H1 (cell line): ENCODE measurements around the gene CPPED1. TPM values are rescaled to one million over a fixed set of nuclear protein-coding genes. Genes with fewer than 3 reads are reported as not detected.

Experiments used
- CTCF ChIA-PET: fragments of 300-600 bp; sonication (Branson Sonifier 250); formaldehyde crosslinking; loops from one replicate; lab custom pipeline; 2021; ENCODE audit not compliant: partially characterized antibody; lab: Charles Lee
- POLR2A ChIA-PET: fragments of 300-600 bp; sonication (Branson Sonifier 250); formaldehyde crosslinking; loops from one replicate; lab custom pipeline; 2021; ENCODE audit warnings: inconsistent platforms; ENCODE audit not compliant: partially characterized antibody; lab: Charles Lee
- DNase-seq, 2 experiments: peaks; one replicate each; pipeline versions ENCODE4 v3.0.0 to v3.0.0-alpha.2; 2010 to 2022; ENCODE audit warnings: low spot score in 2 of 2, low read depth in 1 of 2, mixed read lengths in 1 of 2
- FAIRE-seq: peaks from 2 replicates; lab custom pipeline; 2011; peaks lifted over from hg19 to GRCh38; lab: Jason Lieb, UNC
- H2AFZ ChIP-seq: 2 replicates; pipeline ENCODE4 v1.8.1; 2012; ENCODE audit warnings: low read length, inconsistent platforms
- H2AK5ac ChIP-seq: 2 replicates; pipeline ENCODE4 v1.6.1; 2013; ENCODE audit warnings: low read depth, low read length
- H2BK120ac ChIP-seq: replicated peaks from 2 replicates; pipeline ENCODE3; 2013; ENCODE audit warnings: low read depth, low read length, inconsistent platforms
- H2BK12ac ChIP-seq: 2 replicates; pipeline ENCODE4 v1.6.1; 2013; ENCODE audit warnings: low read depth, low read length
- H2BK15ac ChIP-seq: 2 replicates; pipeline ENCODE4 v1.6.1; 2013; ENCODE audit warnings: low read length
- H2BK20ac ChIP-seq: 2 replicates; pipeline ENCODE4 v1.6.1; 2013; ENCODE audit warnings: low read length
- H2BK5ac ChIP-seq: 2 replicates; pipeline ENCODE4 v1.6.1; 2013; ENCODE audit warnings: low read depth, low read length
- H3K14ac ChIP-seq: 2 replicates; pipeline ENCODE4 v1.6.1; 2013; ENCODE audit warnings: inconsistent platforms; ENCODE audit not compliant: insufficient read length
- H3K18ac ChIP-seq: 2 replicates; pipeline ENCODE4 v1.6.1; 2013; ENCODE audit warnings: low read length; ENCODE audit errors: extremely low read depth
- H3K23ac ChIP-seq: 2 replicates; pipeline ENCODE4 v1.6.1; 2013; ENCODE audit warnings: inconsistent platforms; ENCODE audit not compliant: insufficient read length
- H3K23me2 ChIP-seq: 2 replicates; pipeline ENCODE4 v1.6.1; 2013; ENCODE audit warnings: low read depth, low read length
- H3K27ac ChIP-seq: 2 replicates; pipeline ENCODE4 v1.6.1; 2011; ENCODE audit warnings: low read depth, low read length, inconsistent platforms
- H3K27me3 ChIP-seq, 4 experiments: replicated peaks in 1 of 4; 1 replicate in 1 of 4; 2 replicates in 3 of 4; pipeline versions ENCODE4 v1.6.1 to v1.8.1; 2011 to 2013; ENCODE audit warnings: low read length in 3 of 4, mild to moderate bottlenecking in 3 of 4, inconsistent platforms in 2 of 4, mixed read lengths in 2 of 4, moderate library complexity in 1 of 4; ENCODE audit not compliant: control insufficient read depth in 3 of 4, insufficient read depth in 3 of 4; ENCODE audit errors: extremely low read depth in 1 of 4
- H3K36me3 ChIP-seq, 4 experiments: 2 replicates each; pipeline versions ENCODE4 v1.6.1 to v1.8.1; 2011 to 2013; ENCODE audit warnings: mild to moderate bottlenecking in 4 of 4, low read length in 3 of 4, moderate library complexity in 2 of 4, control low read depth in 1 of 4, inconsistent platforms in 1 of 4; ENCODE audit not compliant: insufficient read depth in 4 of 4, control insufficient read depth in 2 of 4
- H3K4ac ChIP-seq: replicated peaks from 2 replicates; pipeline ENCODE3; 2013; ENCODE audit warnings: low read length, low read depth, mixed read lengths, inconsistent platforms; ENCODE audit not compliant: insufficient read length
- H3K4me1 ChIP-seq, 4 experiments: replicated peaks in 1 of 4; 1 replicate in 1 of 4; 2 replicates in 3 of 4; pipeline versions ENCODE4 v1.6.1 to v1.8.1; 2011 to 2013; ENCODE audit warnings: low read length in 3 of 4, inconsistent platforms in 2 of 4, mixed read lengths in 1 of 4; ENCODE audit not compliant: insufficient read depth in 4 of 4, control insufficient read depth in 3 of 4
- H3K4me2 ChIP-seq, 2 experiments: 2 replicates each; pipeline versions ENCODE4 v1.6.1 to v1.8.1; 2011 to 2013; ENCODE audit warnings: low read depth in 2 of 2, low read length in 2 of 2, control low read depth in 1 of 2, inconsistent platforms in 1 of 2, mild to moderate bottlenecking in 1 of 2; ENCODE audit not compliant: insufficient read depth in 1 of 2
- H3K4me3 ChIP-seq, 4 experiments: fragments of 200-600, 300-600 bp in 1 of 4; sonication (generic), shearing (Covaris generic), sonication (Bioruptor Twin) in 1 of 4; 2 replicates each; pipeline versions ENCODE4 v1.5.1 to v1.8.1; 2011 to 2016; ENCODE audit warnings: low read length in 4 of 4, low read depth in 3 of 4, control low read depth in 2 of 4, inconsistent platforms in 2 of 4, mild to moderate bottlenecking in 2 of 4, mixed read lengths in 1 of 4, moderate library complexity in 1 of 4; ENCODE audit not compliant: insufficient read depth in 2 of 4; ENCODE audit errors: extremely low read depth in 1 of 4
- H3K56ac ChIP-seq: replicated peaks from 2 replicates; pipeline ENCODE3; 2013; ENCODE audit warnings: low read depth, mild to moderate bottlenecking, mixed read lengths, low read length, inconsistent platforms; ENCODE audit not compliant: insufficient read length
- H3K79me1 ChIP-seq: 2 replicates; pipeline ENCODE4 v1.6.1; 2013; ENCODE audit warnings: low read depth, low read length, control low read depth
- H3K79me2 ChIP-seq, 2 experiments: 2 replicates each; pipeline versions ENCODE4 v1.6.1 to v1.8.1; 2012 to 2013; ENCODE audit warnings: low read length in 2 of 2, mild to moderate bottlenecking in 2 of 2, inconsistent platforms in 1 of 2; ENCODE audit not compliant: insufficient read depth in 2 of 2, control insufficient read depth in 1 of 2
- H3K9ac ChIP-seq, 4 experiments: replicated peaks in 1 of 4; 1 replicate in 1 of 4; 2 replicates in 3 of 4; pipeline versions ENCODE4 v1.6.1 to v1.8.1; 2011 to 2013; ENCODE audit warnings: low read depth in 3 of 4, low read length in 3 of 4, control low read depth in 2 of 4, mild to moderate bottlenecking in 2 of 4, moderate library complexity in 2 of 4, inconsistent platforms in 1 of 4; ENCODE audit errors: extremely low read depth in 1 of 4
- H3K9me3 ChIP-seq, 2 experiments: 2 replicates each; pipeline versions ENCODE4 v1.6.1 to v1.8.1; 2012 to 2013; ENCODE audit warnings: mild to moderate bottlenecking in 2 of 2, moderate library complexity in 2 of 2, control low read depth in 1 of 2, inconsistent platforms in 1 of 2, low read depth in 1 of 2, low read length in 1 of 2, mixed read lengths in 1 of 2; ENCODE audit not compliant: insufficient read depth in 2 of 2
- H4K20me1 ChIP-seq, 2 experiments: replicated peaks in 1 of 2; 2 replicates each; pipeline versions ENCODE3 to v1.8.1; 2011 to 2013; ENCODE audit warnings: inconsistent platforms in 2 of 2, low read length in 2 of 2, mild to moderate bottlenecking in 1 of 2; ENCODE audit not compliant: insufficient read depth in 2 of 2, control insufficient read depth in 1 of 2
- H4K5ac ChIP-seq: 2 replicates; pipeline ENCODE4 v1.6.1; 2013; ENCODE audit warnings: low read length, low read depth, mixed read lengths, inconsistent platforms; ENCODE audit not compliant: insufficient read length
- H4K8ac ChIP-seq: 2 replicates; pipeline ENCODE4 v1.8.0; 2013; ENCODE audit warnings: mild to moderate bottlenecking, moderate library complexity, low read length, inconsistent platforms; ENCODE audit not compliant: insufficient read depth; ENCODE audit errors: extremely low read depth
- H4K91ac ChIP-seq: replicated peaks from 2 replicates; pipeline ENCODE3; 2013; ENCODE audit warnings: low read length, mixed read lengths, inconsistent platforms; ENCODE audit not compliant: insufficient read length
- CBX5 ChIP-seq: fragments of 300-800, 300-1000 bp; sonication (generic); IDR thresholded peaks from 2 replicates; pipeline ENCODE4 v1.7.1; 2016; ENCODE audit warnings: antibody characterized with exemption, low read length, low read depth
- CBX8 ChIP-seq: fragments of 300-800, 300-1000 bp; sonication (generic); IDR thresholded peaks from 2 replicates; pipeline ENCODE4 v1.7.1; 2016; ENCODE audit warnings: low read depth, low read length, borderline replicate concordance
- HDAC2 ChIP-seq, 2 experiments: fragments of 300-600 bp in 1 of 2; sonication (generic) in 1 of 2; IDR thresholded peaks; 2 replicates each; pipeline ENCODE4 v1.6.1; 2011 to 2012; ENCODE audit warnings: low read depth in 2 of 2, low read length in 2 of 2, mild to moderate bottlenecking in 2 of 2, moderate library complexity in 2 of 2, borderline replicate concordance in 1 of 2, inconsistent platforms in 1 of 2
- JUN ChIP-seq: IDR thresholded peaks from 2 replicates; pipeline ENCODE4 v1.6.1; 2011; ENCODE audit warnings: low read depth, mild to moderate bottlenecking, improper control_type of control experiment, low read length
- MAFK ChIP-seq: IDR thresholded peaks from 2 replicates; pipeline ENCODE4 v1.6.1; 2012; ENCODE audit warnings: low read depth, mild to moderate bottlenecking, improper control_type of control experiment, low read length
- NANOG ChIP-seq: IDR thresholded peaks from 2 replicates; pipeline ENCODE4 v1.6.1; 2011; ENCODE audit warnings: low read length, low read depth, mild to moderate bottlenecking, inconsistent platforms; ENCODE audit not compliant: insufficient read depth, poor library complexity, severe bottlenecking
- RAD21 ChIP-seq, 2 experiments: IDR thresholded peaks in 1 of 2; conservative IDR thresholded peaks in 1 of 2; 2 replicates each; pipeline ENCODE4 v1.6.1; 2011; ENCODE audit warnings: low read depth in 2 of 2, low read length in 2 of 2, improper control_type of control experiment in 1 of 2, inconsistent platforms in 1 of 2, mild to moderate bottlenecking in 1 of 2, moderate library complexity in 1 of 2
- RFX5 ChIP-seq: IDR thresholded peaks from 2 replicates; pipeline ENCODE4 v1.6.1; 2011; ENCODE audit warnings: low read depth, low read length, improper control_type of control experiment, borderline replicate concordance
- SUZ12 ChIP-seq: fragments of 200-600 bp; sonication (generic); IDR thresholded peaks from 2 replicates; pipeline ENCODE4 v1.6.1; 2012; ENCODE audit warnings: mild to moderate bottlenecking, inconsistent platforms, low read length, moderate library complexity, mixed read lengths
- TCF12 ChIP-seq: IDR thresholded peaks from 2 replicates; pipeline ENCODE4 v1.6.1; 2011; ENCODE audit warnings: low read depth, mild to moderate bottlenecking, low read length
- YY1 ChIP-seq: IDR thresholded peaks from 2 replicates; pipeline ENCODE4 v1.6.1; 2011; ENCODE audit warnings: low read depth, mild to moderate bottlenecking, low read length
- ZNF274 ChIP-seq: IDR thresholded peaks from 2 replicates; pipeline ENCODE4 v1.7.0; 2012; ENCODE audit warnings: low read length, borderline replicate concordance; ENCODE audit errors: extremely low read depth
- WGBS, 2 experiments: shearing (Covaris generic) in 1 of 2; methylation state at CpG; one replicate each; pipeline versions ENCODE4 v1.1.6 to v1.1.7; 2013 to 2015; ENCODE audit warnings: low lambda C conversion rate in 2 of 2, mixed read lengths in 2 of 2, inconsistent platforms in 1 of 2, low coverage in 1 of 2, missing lambda C conversion rate in 1 of 2; ENCODE audit not compliant: insufficient replicate concordance in 2 of 2, insufficient coverage in 1 of 2, insufficient read length in 1 of 2; ENCODE audit errors: extremely low coverage in 1 of 2, missing lambda C conversion rate in 1 of 2; 5-methylcytosine and 5-hydroxymethylcytosine counted together
- polyA plus RNA-seq, 7 experiments: library from polyadenylated mRNA; depleted of rRNA in 3 of 7; stranded (reverse) in 5 of 7; unstranded in 2 of 7; fragments of >200 nt in 5 of 7; fragments of 200-250 nt in 2 of 7; gene quantifications; 1 replicate in 5 of 7; 2 replicates in 1 of 7; 4 replicates in 1 of 7; pipeline versions ENCODE4 v1.2.1 to v1.2.3, GENCODE V29; 2011 to 2013; ENCODE audit warnings: missing spikeins in 2 of 7, mixed read lengths in 2 of 7
- total RNA-seq: library from RNA; stranded (reverse); fragmentation: NEBNext Ultra II Directional; extraction: Animal tissue kit (Norgen Biotek cat#: 25700); gene quantifications from 2 replicates; pipeline ENCODE4 v1.2.1, GENCODE V29; 2021
- TF ChIP-seq, protein P1 (sequence below): IDR thresholded peaks from 2 replicates; pipeline ENCODE4 v1.6.1; 2012; ENCODE audit warnings: inconsistent platforms

CPPED1 gene
- total and polyA plus RNA-seq, 2 of the 8 experiments (the other 6 are each of a cell fraction or from before 2014, with no cell fraction given) = 3.5 to 11.2 TPM

DNA sequence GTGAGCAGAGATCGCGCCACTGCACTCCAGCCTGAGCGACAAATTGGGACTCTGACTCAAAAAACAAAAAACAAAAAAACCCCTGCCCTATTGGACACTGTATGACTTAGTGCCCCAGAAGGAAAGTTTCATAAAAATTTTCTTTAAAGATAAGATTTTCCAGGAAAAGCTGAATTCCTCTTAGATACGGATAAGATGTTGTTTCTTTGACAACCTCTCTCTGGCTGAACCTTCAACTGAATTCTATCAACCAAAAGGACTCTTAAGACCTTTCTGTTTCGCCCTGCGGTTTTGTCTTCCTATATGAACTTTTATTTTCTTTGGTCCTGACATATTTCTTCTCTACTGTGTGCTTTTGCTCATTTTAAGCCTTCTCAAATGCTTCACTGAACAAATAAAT lies 35.8 kb downstream of the CPPED1 start:
- no peak overlapping the region for H3K14ac ChIP-seq
- DNase-seq = no peak
- CTCF ChIA-PET = interaction anchor here (0.6 to 0.8 kb wide), 2 partner anchors 183 to 195 kb away, joined by 3 to 4 read pairs; no protein-coding TSS in a partner anchor

More for the DNA sequence above, 35.8 kb downstream of the CPPED1 start:
- H4K91ac ChIP-seq = no peak overlapping the region
- H3K23me2 ChIP-seq = no peaks in the 10 kb centered on the region
- H2BK5ac ChIP-seq = no peak overlapping the region
- no peak overlapping the region for H2BK15ac ChIP-seq
- H3K56ac ChIP-seq = no peak overlapping the region
- H2BK120ac ChIP-seq = no peak overlapping the region
- no peaks in the 10 kb centered on the region for H3K79me1 ChIP-seq
- H3K27me3 ChIP-seq = no peaks in the 10 kb centered on the region
- H3K23ac ChIP-seq = no peak overlapping the region
- no peak overlapping the region for H4K8ac ChIP-seq
- peaks cover 0 to 2% of the 10 kb centered on the region in 2 experiments for H4K20me1 ChIP-seq
- no peak overlapping the region for H2AFZ ChIP-seq
- H2BK20ac ChIP-seq = no peak overlapping the region
- no peak overlapping the region for H3K27ac ChIP-seq
- H3K4me1 ChIP-seq = no peaks in the 10 kb centered on the region
- no peak overlapping the region for H3K4ac ChIP-seq
- no peaks in the 10 kb centered on the region for H3K9me3 ChIP-seq
- POLR2A ChIA-PET = no interaction called here
- H3K4me2 ChIP-seq = no peak overlapping the region
- H2BK12ac ChIP-seq = no peak overlapping the region
- no peaks in the 10 kb centered on the region for H3K36me3 ChIP-seq
- H4K5ac ChIP-seq = no peak overlapping the region
- H3K79me2 ChIP-seq = no peaks in the 10 kb centered on the region; a peak in 1 of 4 replicates
- FAIRE-seq = no peak
- H3K18ac ChIP-seq = no peak overlapping the region
- no peak overlapping the region for H2AK5ac ChIP-seq
- no peak overlapping the region for H3K4me3 ChIP-seq
- H3K9ac ChIP-seq = no peak overlapping the region
- WGBS, 2 experiments = 71% methylated on average over 6 of the region's 6 CpGs; no CpG with 5 or more reads in 1 of the 2 experiments
- no peak for TF ChIP-seq HDAC2 (IDR thresholded peaks at IDR 0.05; ENCODE audit: borderline replicate concordance in 1 of 2, low read depth in 2 of 2, low read length in 2 of 2)
- no peak for TF ChIP-seq CBX5
- TF ChIP-seq, protein P1, sequence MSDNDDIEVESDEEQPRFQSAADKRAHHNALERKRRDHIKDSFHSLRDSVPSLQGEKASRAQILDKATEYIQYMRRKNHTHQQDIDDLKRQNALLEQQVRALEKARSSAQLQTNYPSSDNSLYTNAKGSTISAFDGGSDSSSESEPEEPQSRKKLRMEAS = no peak
- TF ChIP-seq MAFK = no peak
- TF ChIP-seq CBX8 = no peak
- TF ChIP-seq ZNF274 = no peak
- TF ChIP-seq RAD21 (IDR thresholded peaks at IDR 0.05 in 1 of 2, conservative IDR thresholded peaks at IDR 0.05 in 1 of 2; ENCODE audit: low read depth in 2 of 2, low read length in 2 of 2) = no peak
- no peak for TF ChIP-seq YY1
- TF ChIP-seq JUN = no peak
- no peak for TF ChIP-seq SUZ12
- TF ChIP-seq TCF12 = no peak
- TF ChIP-seq NANOG = no peak
- no peak for TF ChIP-seq RFX5
